GM21786 (cell line): Measurements from ENCODE around the gene SLC35G2.
"Not testable (repeated sequence)": the region's sequence is repeated elsewhere in the genome, so short reads cannot be mapped to it uniquely, and the experiment has no call there.

Experiments used
- ATAC-seq: cut with Tn5 transposase; IDR thresholded peaks from one replicate; pipeline ENCODE4 v1.9.1; 2021; ENCODE audit not compliant: unreplicated experiment

SLC35G2 gene

GRCh38 chr3:136818769-136819391 is at the start of gene SLC35G2:
Gene SLC35G2, plus strand, starts transcription at chr3:136819126. Its CDS starts 35,335 bp downstream, at chr3:136854461.
- ATAC-seq: no peak

- no peak for ATAC-seq
Observed at GRCh38 chr3:136772709-136773108, 46.2 kb upstream of the SLC35G2 start.

DNA sequence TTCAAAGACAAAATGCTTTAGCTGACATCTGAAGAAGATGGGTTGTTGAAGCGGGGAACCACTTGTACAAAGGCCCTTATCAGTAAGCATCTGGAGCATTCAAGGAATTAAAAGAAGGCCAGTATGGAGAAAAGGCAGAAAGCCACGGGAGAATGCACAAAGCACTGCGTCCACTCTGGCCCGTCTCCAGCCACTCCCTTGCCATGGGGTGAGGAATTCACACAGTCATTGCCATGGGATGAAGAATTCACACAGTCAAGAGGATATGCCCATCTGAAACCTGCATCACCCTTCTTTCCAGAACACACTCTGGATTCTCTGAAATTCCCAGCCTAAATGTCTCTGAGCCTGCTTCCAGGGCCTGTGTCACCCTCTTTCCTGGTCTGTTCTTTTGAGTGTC is 40.1 kb upstream of the SLC35G2 start:
- ATAC-seq: no peak

GRCh38 chr3:136780741-136781140 is 38.2 kb upstream of the SLC35G2 start:
- ATAC-seq: no peak

DNA sequence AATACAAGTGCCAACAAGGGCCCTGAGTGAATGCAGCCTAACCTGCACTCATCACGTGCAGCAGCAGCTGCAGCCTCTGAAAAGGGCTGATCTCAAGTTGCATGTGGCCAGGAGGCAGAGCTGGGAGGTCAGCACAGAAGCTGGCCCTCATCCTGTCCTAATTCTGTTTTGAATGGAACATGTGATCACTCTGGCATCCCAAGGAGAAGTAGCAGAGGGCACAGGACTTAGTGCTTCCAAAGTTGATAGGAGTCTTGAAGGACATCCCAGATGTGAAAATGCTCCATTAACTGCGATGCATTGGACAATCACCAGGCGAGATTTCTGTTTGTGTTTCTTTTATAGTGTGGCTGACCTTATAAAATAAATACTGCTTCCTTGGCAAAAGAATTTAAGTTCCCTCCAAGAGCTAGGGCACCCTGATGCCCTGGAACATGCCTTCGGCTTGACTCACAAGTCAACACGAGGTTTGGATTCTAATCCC is 35.2 kb upstream of the SLC35G2 start:
- no peak for ATAC-seq

DNA sequence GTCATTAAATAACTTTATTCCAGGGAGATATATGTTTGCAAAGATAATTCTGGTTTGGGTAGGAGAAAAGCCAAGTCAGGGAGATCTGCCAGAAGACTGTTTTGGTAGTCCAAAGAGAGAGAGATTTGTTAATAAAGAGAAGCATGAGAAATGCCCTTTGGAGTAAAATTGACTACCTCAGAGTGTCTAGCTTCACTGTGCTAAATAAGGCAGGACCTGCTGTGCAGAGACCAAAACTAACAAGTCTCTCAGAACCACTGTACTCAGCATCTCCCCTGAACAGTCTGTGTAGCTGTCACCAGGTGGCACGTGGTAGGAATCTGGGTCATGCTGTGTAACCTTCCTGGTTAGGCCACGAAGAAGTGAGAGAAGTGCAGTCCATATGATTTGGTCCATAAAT is 31.6 kb upstream of the SLC35G2 start:
- peak; percentile 97 for ATAC-seq

GRCh38 chr3:136788154-136788553 is 30.8 kb upstream of the SLC35G2 start:
- ATAC-seq: no peak

GRCh38 chr3:136789976-136790375 is 28.9 kb upstream of the SLC35G2 start:
- ATAC-seq: no peak

DNA sequence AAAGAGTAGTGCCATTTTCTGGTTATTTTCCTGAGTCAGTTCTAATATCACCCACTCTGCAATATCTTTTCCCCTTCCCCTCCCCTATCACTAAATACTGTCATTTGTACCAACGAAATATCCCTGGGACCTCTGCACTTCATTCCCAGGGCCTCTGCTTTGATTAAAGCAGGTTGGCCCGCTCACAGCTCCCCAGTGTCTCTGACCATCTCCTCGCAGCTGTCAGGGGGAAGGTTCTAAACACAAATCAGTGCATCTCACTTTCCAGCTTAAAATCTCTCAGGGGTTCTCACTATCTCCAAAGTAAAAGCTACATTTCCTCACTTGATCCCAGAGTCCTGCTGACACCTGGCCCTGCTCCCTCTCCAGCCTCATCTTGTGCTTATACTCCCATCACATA is 28.1 kb upstream of the SLC35G2 start:
- no peak for ATAC-seq

- no peak for ATAC-seq
Observed at GRCh38 chr3:136792556-136793330, 26.2 kb upstream of the SLC35G2 start.

- ATAC-seq: not testable (repeated sequence)
Observed at GRCh38 chr3:136801146-136801545, 17.8 kb upstream of the SLC35G2 start.

DNA sequence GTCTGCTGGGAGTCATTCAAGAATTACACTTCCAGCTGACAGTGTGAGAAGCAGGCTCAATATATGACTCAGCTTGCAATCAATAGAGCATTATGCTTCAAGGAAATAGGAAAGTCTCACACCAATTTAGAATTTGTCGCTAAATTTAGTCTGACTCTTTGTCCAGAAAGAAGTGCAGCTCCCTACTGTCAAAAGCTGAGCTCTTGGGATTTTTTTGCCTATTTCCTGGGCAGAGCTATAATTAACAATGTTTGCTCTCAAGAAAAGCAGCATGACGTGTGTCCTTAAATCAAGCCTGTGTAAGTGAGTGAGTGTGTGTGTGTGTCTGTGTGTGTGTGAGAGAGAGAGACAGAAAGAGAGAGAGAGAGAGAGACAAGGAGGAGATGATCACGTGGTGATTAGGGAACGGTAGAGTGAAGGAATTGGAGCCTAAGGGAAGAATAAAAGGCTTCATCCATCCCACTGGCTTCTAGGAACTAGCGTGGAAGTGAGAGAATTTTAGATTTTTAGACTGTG is 16.4 kb upstream of the SLC35G2 start:
- no peak for ATAC-seq

DNA sequence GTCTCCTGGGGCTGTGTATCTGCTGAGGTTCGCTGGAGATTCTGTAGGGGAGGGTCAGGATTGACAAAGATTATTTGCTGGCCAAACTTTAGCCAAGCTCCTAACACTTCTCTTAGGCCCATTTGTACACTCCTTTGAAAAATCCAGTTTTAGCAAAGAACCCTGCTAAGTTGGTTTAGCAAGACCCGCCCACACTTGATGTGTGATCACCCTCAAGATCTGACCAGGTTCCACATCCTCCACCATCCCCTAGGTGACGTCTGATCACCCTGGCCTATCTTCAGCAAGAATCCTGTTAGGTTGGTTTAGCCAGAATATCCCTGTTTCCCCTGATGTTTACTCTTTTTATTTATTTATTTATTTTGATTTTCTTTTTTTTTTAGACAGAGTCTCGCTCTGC is 14.8 kb upstream of the SLC35G2 start:
- ATAC-seq: no peak

DNA sequence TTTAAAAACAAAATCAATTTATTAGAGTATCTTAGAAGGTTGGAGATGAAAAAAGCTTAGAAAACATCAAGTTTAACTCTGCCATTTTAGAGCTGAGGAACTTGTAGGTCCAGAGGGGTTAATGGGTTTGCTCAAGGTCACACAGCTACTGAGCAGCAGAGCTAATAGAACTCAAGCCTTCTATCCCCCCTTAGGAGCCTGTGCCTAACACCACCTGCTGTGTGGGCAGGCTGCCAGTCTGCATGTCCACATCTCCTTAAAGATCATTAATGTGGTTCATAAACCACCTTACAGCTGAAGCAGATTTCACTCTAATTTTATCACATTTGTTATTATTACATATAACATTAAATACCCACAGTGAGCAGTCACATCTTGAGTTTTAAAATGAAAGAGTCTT is 14.1 kb upstream of the SLC35G2 start:
- no peak for ATAC-seq

- no peak for ATAC-seq
Observed at GRCh38 chr3:136805795-136806194, 13.1 kb upstream of the SLC35G2 start.

DNA sequence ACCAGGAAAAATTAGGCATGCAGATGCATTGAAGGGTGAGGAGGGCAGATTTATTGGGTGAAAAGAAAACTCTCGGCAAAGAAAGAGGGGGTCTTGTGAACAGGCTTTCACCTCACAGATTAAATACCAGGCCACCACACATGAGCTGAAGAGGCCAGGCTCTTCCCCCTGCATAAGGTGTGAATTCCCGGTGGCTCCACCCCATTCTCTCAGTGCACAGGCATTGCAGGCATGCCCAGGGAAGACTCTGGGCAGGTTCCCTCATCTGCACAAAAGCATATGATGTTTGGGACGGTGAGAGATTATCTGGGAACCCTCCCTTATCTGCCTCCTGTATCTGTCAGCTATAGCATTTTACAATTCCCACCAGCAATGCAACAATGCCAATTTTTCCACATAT is 7.2 kb upstream of the SLC35G2 start:
- ATAC-seq: no peak

GRCh38 chr3:136817448-136817847 is 1.5 kb upstream of the SLC35G2 start:
- ATAC-seq: no peak

- no peak for ATAC-seq
Observed at GRCh38 chr3:136818191-136818768, 646 bp upstream of the SLC35G2 start.

DNA sequence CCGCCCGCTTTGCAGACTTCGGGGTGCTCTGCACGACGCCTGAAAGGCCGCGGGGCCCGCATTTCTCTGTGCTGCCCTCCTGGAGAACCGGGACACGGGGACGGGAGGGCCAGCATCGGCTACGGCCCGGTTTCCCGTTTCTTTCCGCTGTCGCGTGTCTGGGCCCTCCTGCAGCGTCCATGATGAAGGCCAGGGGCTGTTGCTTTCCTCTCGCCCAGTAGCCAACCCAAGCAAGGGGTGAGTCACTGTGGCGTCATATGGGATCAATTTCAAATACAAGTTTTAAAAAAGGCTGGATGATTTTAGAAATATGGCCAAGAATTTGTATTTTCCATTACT is 435 bp downstream of the SLC35G2 start:
- ATAC-seq: no peak

DNA sequence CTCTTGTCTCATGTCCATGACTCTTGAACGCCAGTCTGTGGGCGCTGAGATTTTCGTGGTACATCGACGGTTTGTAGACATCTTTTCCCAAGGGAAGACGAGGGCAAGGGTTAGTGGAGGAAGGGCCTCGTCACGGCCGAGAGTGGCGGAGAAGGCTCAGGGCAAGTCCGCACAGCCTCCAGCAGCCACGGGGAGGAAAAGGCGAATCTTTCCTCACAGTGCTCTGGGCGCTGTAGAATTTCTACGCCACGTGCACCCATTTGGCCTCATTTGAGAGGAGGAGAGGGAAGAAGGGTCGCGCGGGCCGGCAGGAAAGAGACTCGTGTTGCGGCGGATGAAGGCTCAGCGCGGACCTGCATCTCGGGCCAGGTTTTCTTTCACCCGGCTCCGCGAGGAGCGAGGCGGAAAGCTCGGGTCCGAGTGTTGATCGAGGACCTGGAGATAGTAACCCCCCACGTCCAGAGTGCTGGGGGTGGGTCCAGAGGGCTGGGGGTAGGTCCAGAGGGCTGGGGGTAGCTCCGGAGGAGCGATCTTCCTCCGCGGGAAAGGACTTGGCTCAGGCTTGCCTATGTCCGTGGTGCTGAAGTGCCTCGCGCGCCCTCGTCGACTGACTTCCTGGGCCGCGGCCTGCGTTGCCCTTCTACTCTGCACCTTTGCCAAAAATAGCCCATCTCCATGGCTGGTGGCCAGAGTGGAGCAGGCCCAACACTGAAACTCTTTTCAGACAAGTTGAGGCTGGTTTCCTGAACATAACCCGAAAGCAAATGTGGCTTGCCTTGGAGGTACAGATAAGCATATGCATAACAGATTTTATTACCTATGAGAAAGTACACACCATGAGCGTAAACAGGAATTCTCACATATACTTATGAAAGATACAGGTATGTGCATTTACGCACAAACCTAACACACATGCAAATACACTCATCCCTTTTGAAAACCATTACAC is 1.1 kb downstream of the SLC35G2 start:
- ATAC-seq: no peak

DNA sequence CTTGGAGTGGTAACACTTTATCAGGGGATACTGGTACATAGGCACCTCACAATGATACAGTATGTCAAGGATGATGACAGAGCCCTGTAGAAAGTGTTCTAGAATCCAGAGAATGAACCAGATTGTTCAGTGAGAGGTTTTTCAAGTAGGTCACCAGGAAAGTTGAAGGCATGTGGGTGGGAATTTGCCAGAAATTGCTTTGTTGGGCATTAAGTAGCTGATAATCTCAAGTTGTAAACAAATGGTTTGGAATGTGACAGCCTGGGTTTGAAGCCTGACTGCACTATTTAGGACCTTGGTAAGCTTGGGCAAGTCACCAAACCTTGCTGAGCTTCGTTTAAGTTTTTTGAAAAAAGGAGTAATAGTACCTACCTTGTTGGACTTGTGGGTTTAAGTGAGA is 12.5 kb downstream of the SLC35G2 start:
- no peak for ATAC-seq
